ES-I3 (cell line): ENCODE measurements around the gene PROP1.
"Not testable (repeated sequence)": the region's sequence is repeated elsewhere in the genome, so short reads cannot be mapped to it uniquely, and the experiment has no call there.

Source experiments
- H3K36me3 ChIP-seq: 2 replicates; pipeline ENCODE4 v1.6.1; 2013; ENCODE audit warnings: mild to moderate bottlenecking, low read length, control low read depth, moderate library complexity; ENCODE audit not compliant: insufficient read depth
- H3K4me1 ChIP-seq: 2 replicates; pipeline ENCODE4 v1.6.1; 2013; ENCODE audit warnings: mild to moderate bottlenecking, control low read depth, low read length; ENCODE audit not compliant: insufficient read depth
- H3K9ac ChIP-seq: 2 replicates; pipeline ENCODE4 v1.6.1; 2013; ENCODE audit warnings: low read depth, mild to moderate bottlenecking, low read length, moderate library complexity
- H3K9me3 ChIP-seq: 2 replicates; pipeline ENCODE4 v1.6.1; 2013; ENCODE audit warnings: mild to moderate bottlenecking, low read length, moderate library complexity; ENCODE audit not compliant: control insufficient read depth, insufficient read depth

The PROP1 gene

GRCh38 chr5:177988989-177989625 is 6.9 kb downstream of the PROP1 start:
- H3K9me3 ChIP-seq, result no peaks in the 10 kb centered on the region; the same call in 1 of the 2 replicates
- no peaks in the 10 kb centered on the region for H3K4me1 ChIP-seq
- H3K36me3 ChIP-seq, result no peaks in the 10 kb centered on the region

DNA sequence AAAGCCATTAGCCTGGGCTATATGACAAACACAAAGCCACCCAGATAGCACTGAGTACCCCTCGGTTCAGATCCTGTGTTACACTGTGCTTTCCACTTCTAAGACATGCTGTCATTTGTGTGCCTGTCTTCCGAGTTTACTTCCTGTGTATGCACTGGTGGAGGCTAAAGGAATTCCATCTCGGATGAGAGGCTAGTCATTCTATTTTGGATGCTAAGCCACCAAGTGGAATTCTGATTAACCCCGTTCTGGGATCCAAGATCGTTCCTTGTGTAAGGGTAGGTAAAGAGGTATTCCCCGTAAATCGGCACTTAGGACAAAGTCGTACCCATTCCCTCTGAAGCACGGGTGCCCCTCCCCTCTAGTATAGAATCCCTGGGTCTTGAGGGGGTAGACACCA is 8.7 kb downstream of the PROP1 start:
- Histone ChIP-seq H3K36me3 (no peaks in the 10 kb centered on the region), H3K4me1 (no peaks in the 10 kb centered on the region; the same call in 1 of the 2 replicates), H3K9ac (no peak overlapping the region), H3K9me3 (no peaks in the 10 kb centered on the region; the same call in 1 of the 2 replicates)

More at GRCh38 chr5:177988989-177989625, 6.9 kb downstream of the PROP1 start:
- H3K9ac ChIP-seq, result no peak overlapping the region

- Histone ChIP-seq H3K4me1 (no peaks in the 10 kb centered on the region; the same call in 1 of the 2 replicates), H3K36me3 (no peaks in the 10 kb centered on the region), H3K9ac (no peak overlapping the region), H3K9me3 (no peaks in the 10 kb centered on the region; the same call in 1 of the 2 replicates)
Observed at GRCh38 chr5:177985430-177986040, 10.5 kb downstream of the PROP1 start.

- Histone ChIP-seq H3K9me3 (no peaks in the 10 kb centered on the region; the same call in 1 of the 2 replicates), H3K9ac (no peak overlapping the region), H3K4me1 (no peaks in the 10 kb centered on the region; the same call in 1 of the 2 replicates), H3K36me3 (no peaks in the 10 kb centered on the region)
Observed at GRCh38 chr5:177984584-177985206, 11.3 kb downstream of the PROP1 start.

GRCh38 chr5:177983763-177984583 is 12.1 kb downstream of the PROP1 start:
- H3K9ac ChIP-seq, result no peak overlapping the region
- no peaks in the 10 kb centered on the region; the same call in 1 of the 2 replicates for H3K9me3 ChIP-seq
- no peaks in the 10 kb centered on the region; the same call in 1 of the 2 replicates for H3K4me1 ChIP-seq
- H3K36me3 ChIP-seq, result no peaks in the 10 kb centered on the region

DNA sequence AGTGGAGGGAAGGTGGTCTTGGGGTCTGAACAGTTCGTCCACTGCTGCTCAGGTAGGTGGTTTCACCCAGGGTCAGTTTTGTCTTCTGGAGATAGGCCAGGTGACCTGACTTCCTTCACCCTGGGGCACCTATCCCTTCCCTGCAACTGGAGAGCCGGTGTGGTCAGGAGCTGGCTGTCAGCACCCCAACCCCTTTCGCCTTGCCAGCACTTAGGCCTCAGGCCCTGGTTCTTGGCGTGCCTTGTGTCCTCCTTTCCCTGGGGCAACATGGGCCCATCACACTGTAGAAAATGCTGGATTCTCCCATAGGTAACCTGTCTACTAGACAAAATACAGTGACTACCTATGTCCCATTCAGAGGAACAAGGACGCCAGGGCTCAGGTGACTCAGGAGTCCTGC is 13.1 kb downstream of the PROP1 start:
- Histone ChIP-seq H3K36me3 (no peaks in the 10 kb centered on the region), H3K9me3 (no peaks in the 10 kb centered on the region; the same call in 1 of the 2 replicates), H3K4me1 (no peaks in the 10 kb centered on the region; the same call in 1 of the 2 replicates), H3K9ac (no peak overlapping the region)

DNA sequence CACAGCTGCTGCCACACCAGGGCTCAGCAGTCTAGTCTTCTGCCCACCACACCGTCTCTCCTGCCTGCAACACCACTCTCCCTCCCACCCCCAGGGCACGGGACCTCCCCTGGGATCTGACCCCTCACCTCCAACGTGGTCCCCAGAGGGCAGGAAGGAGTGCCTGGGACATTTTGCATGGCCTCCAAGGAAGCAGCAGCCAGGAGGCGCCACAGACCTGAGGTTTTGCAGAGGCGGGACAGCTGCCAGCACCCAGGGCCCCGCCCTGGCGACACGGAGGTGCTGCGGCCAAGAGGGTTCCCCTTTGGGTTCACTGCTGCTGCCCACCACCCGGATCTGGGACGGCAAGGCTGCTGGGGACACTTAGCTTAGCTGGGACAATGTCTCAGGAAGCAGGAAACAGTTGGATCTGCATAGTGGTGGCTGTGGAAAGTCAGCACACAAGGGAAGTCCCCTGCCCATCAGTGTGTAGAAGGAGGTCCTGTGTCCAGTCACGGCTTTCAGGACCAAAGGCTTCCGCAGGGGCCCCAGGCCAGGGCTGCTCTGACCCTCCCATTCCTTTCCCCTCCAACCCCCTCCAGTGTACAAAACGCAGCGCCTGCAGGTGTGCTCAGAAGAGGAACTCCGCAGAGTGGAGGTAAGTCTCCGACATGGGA is 13.8 kb downstream of the PROP1 start:
- Histone ChIP-seq H3K36me3 (no peaks in the 10 kb centered on the region), H3K4me1 (no peaks in the 10 kb centered on the region; the same call in 1 of the 2 replicates), H3K9ac (no peak overlapping the region), H3K9me3 (no peaks in the 10 kb centered on the region)

GRCh38 chr5:177981296-177982071 is 14.6 kb downstream of the PROP1 start:
- Histone ChIP-seq H3K36me3 (no peaks in the 10 kb centered on the region), H3K9me3 (no peaks in the 10 kb centered on the region), H3K9ac (no peak overlapping the region), H3K4me1 (no peaks in the 10 kb centered on the region; the same call in 1 of the 2 replicates)

- Histone ChIP-seq H3K9me3 (no peaks in the 10 kb centered on the region), H3K9ac (no peak overlapping the region), H3K36me3 (no peaks in the 10 kb centered on the region), H3K4me1 (no peaks in the 10 kb centered on the region; the same call in 1 of the 2 replicates)
Observed at GRCh38 chr5:177980743-177981151, 15.3 kb downstream of the PROP1 start.

GRCh38 chr5:177977600-177977999 is 18.4 kb downstream of the PROP1 start:
- H3K9ac ChIP-seq, H3K4me1 ChIP-seq, H3K9me3 ChIP-seq, H3K36me3 ChIP-seq: not testable (repeated sequence)

DNA sequence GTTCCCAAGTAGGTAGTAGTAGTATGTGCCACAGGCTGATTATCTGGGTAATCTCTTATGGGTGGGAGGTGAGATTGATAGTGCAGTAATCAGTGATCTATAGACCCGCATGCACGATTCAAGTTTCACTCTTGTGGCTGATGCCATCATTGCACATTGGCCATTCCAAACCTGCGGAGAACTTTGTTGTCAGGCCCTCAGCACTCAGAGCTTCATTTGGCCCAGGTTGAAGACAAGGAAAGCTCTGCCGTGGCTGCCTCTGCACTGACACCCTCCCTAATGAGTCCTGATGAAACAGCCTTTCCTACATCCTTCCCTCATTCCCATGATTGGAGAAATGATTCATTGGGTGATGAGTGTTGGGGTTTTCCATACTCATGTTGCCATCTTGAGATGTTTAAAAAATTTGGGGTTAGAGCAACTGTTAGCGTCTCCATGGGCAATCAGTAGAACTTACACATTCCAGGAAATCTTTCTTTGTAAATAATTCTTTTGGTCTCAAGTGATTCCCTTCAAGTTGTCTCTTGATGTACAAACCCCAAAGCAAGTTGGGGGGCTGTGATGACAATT is 22.9 kb downstream of the PROP1 start:
- H3K9ac ChIP-seq, result no peak overlapping the region
- H3K4me1 ChIP-seq, result no peaks in the 10 kb centered on the region
- no peaks in the 10 kb centered on the region for H3K36me3 ChIP-seq
- H3K9me3 ChIP-seq, result no peaks in the 10 kb centered on the region

DNA sequence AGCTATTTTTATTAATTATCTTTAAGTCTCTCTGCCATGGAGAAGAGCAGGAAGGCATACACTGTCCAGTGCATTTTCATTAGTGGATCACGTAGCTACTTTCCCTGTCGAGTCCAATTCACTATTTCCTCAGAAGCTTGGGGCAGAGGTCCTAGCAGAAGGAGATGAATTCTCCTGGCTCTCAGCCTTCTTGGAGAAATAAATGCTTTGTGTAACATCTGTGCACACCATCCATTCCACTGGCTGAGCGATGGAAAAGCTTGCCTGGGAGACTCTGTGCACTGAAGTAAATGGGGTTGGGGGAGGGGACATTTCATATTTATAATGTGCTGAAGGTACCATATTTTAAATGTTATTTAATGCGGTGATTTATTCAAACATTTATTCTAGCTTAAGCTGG is 23.4 kb downstream of the PROP1 start:
- Histone ChIP-seq H3K36me3 (no peaks in the 10 kb centered on the region), H3K9ac (no peak overlapping the region), H3K9me3 (no peaks in the 10 kb centered on the region), H3K4me1 (no peaks in the 10 kb centered on the region)

- not testable (repeated sequence) for H3K4me1 ChIP-seq, H3K9me3 ChIP-seq, H3K9ac ChIP-seq, H3K36me3 ChIP-seq
Observed at GRCh38 chr5:177972014-177972413, 24.0 kb downstream of the PROP1 start.
